GM15510 (cell line): ENCODE results near the gene LCOR.

Experiments
- POLR2A ChIP-seq: IDR thresholded peaks from 3 replicates; pipeline ENCODE4 v1.6.1; 2011; ENCODE audit warnings: borderline replicate concordance; ENCODE audit not compliant: insufficient read length; ENCODE audit errors: extremely low read depth

LCOR gene

DNA sequence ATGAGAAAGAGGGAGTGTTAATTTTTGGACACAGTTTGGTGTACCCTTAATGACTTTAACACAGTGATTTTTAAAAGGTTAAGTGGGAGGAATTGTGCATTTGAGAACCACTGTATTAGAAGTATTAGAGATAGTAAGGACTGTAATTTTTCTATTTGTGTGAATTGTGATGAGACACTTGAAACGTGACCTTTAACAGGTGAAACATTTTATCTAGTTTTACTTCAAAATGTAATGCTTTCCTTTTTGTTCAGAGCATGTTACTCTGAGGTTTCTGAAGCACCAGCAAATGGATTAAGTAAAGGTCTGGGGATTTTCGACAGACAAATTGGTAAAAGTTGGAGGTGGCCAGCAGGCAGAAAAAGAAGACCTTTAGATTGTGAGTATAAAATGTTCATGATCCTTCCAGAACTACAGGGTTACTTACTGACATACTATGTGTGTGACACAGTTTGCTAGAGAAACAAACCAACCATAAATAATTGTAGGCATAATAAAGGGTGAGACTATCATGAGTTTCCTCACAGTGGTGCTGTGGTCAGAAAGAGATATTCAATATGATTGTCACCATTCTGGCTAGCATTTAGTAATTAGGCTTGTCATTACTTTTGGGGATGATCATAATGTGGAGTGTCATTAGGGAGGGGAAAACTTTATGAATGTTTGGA is 26.1 kb downstream of the LCOR start:
- TF ChIP-seq POLR2A: no peak

DNA sequence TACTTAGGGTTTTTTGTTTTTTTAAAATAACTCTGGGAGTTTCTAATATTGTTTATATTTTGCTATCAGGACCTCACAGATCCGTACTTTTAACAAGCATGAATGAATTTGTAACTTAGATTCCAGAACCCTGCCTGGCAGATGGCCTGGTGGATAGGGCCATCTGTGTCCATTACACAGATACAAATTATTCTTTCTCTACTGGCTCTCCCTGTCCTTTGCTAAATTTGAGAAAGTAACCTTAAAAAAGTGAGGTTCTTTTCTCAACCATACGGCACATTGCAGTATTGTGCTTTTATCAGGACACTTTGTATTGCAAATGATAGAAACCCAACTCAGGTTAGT is 26.6 kb downstream of the LCOR start:
- no peak for TF ChIP-seq POLR2A

GRCh38 chr10:96860631-96861277 is 28.7 kb downstream of the LCOR start:
- no peak for TF ChIP-seq POLR2A

GRCh38 chr10:96863922-96864543 is 31.9 kb downstream of the LCOR start:
- no peak for TF ChIP-seq POLR2A

DNA sequence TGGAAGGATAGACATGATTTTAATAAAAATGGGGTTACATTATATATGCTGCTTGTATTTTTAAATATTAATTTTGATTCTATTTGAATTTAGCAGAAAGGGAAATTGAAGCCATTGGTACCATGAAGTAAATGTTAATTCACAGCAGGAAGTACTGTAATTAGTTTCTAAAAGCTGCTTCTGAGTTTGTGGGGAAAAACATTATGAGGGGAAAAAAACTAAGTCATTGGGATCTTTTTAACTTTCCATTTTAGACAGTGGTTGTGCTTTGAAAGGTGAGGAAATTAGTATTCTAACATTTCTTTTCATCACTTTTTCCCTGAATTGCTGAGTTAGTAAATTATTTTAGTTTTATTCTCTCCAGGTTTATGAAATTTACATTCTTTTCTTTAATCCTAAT is 41.0 kb downstream of the LCOR start:
- no peak for TF ChIP-seq POLR2A

- TF ChIP-seq POLR2A: no peak
Observed at GRCh38 chr10:96873756-96874467, 41.8 kb downstream of the LCOR start.

DNA sequence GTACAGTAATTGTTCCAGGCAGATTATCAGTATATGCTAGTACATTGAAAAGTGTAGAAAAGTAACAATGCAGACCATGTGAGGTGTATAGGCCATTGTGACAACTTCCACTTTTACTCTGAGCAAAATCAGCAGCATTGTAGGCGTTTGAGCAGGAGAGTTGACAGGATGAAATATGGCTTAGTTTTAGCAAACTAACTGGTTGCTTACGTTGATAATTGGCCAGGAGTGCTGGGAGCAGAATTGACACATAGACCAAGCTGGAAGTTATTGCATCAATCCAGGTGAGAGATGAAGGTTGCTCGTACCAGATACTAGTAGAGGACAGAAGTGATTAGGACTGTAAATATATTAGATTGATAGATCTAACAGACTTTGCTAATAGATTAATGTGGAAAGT is 46.0 kb downstream of the LCOR start:
- TF ChIP-seq POLR2A: no peak

DNA sequence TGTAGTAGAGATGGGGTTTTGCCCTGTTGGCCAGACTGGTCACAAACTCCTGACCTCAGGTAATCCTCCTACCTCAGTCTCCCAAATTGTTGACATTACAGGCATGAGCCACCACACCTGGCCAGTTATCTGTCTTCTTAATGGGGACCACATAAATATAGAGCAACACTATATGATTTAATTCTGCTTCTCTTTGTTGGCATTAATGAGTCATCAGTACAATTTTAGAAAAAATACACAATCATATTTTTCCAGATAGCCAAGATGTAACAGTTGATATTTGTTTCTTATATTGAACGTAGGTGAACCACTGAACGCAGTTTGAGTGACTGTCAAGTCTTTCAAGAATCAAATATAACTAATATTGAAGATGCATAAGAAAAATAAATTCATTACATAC is 48.5 kb downstream of the LCOR start:
- TF ChIP-seq POLR2A: no peak

GRCh38 chr10:96889415-96890171 is 57.5 kb downstream of the LCOR start:
- no peak for TF ChIP-seq POLR2A

- no peak for TF ChIP-seq POLR2A
Observed at GRCh38 chr10:96890172-96890513, 58.0 kb downstream of the LCOR start.

- TF ChIP-seq POLR2A: no peak
Observed at GRCh38 chr10:96890580-96890979, 58.5 kb downstream of the LCOR start.

GRCh38 chr10:96891840-96892239 is 59.7 kb downstream of the LCOR start:
- TF ChIP-seq POLR2A: no peak

DNA sequence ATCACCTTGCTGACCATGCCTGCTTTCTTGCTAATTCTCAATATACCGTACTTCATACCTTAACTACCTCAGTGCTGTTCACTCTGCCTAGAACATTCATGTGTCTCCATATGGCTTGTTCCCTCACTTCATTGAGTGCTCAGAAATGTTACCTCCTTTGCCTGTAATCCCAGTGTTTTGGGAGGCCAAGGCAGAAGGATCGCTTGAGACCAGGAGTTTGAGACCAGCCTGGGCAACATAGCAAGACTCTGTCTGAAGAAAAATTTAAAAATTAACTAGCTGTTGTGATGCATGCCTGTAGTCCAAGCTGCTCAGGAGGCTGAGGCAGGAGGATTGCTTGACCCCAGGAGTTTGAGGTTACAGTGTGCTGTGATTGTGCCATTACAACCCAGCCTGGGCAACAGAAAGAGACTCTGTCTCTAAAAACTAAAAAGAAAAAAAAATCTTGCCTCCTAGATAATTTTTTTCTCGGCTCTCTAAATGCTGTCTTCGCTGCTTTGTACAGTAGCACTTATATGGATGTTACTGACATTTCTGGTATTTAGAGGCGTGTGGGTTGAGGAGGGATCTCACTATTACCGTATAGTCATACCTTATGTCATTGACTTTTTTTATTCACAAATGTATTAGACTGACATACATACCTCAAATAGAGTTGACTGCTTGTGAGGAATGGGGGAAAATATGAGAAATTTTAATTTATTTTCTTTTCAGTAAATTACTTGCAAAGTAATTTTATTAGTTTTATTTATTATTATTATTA is 63.7 kb downstream of the LCOR start:
- TF ChIP-seq POLR2A: no peak

DNA sequence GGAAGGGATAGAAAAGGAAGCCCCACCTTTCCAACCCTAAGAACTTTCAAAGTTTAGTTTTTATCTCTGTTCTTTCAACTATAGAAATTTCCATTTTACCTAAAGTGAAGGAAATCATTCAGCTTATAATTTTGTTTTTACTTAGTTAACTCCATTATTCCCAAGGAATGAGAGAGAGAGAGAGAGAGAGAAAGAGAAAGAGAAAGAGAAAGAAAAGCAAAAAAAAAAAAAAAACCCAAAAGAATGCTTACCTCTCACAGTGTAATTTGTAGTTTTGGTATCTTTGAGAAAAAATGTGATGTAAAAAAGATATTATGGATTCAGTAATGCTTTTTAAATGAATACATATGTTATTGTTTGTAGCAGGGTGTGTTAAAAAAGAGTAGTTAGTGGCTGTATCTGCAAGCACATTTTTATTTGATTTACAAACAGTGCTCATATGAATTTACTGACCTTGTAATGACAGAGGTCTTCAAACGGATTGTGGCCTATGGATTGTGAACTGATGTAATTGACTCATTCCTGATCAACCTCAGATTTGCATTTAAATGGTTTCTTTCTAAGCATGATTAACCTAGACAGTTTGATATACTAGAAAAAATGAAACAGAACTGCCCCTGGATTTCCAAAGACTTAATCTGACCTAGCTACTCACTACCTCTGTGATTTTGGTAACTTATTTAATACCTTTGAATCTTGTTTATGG is 64.9 kb downstream of the LCOR start:
- TF ChIP-seq POLR2A: no peak
